HEK293 (cell line): ENCODE measurements around the gene SH3RF3.
A peak's percentile ranks its signal among the peaks of the same experiment; 100 is the strongest.

Experiments
- CTCF ChIA-PET: fragments of 350-600 bp; formaldehyde crosslinking; extraction: SDS; loops from one replicate; lab custom pipeline; 2021; ENCODE audit warnings: antibody characterized with exemption; lab: Yijun Ruan, JAX
- POLR2A ChIA-PET: fragments of 300-600 bp; formaldehyde crosslinking; extraction: SDS; loops from one replicate; lab custom pipeline; 2020; ENCODE audit warnings: antibody characterized with exemption, inconsistent platforms; lab: Yijun Ruan, JAX
- H3K27ac ChIP-seq: fragments of 200-500 bp; sonication (Bioruptor generic); 2 replicates; pipeline ENCODE4 v1.5.1; 2014; ENCODE audit warnings: low read depth, low read length, control low read depth, inconsistent platforms; ENCODE audit errors: extremely low read depth
- H3K36me3 ChIP-seq, 2 experiments: fragments of 200-500 bp in 1 of 2; sonication (Bioruptor generic) in 1 of 2; 1 replicate in 1 of 2; 2 replicates in 1 of 2; pipeline ENCODE4 v1.5.1; 2014 to 2017; ENCODE audit warnings: inconsistent platforms in 2 of 2, low read length in 2 of 2; ENCODE audit not compliant: control insufficient read depth in 2 of 2, insufficient read depth in 1 of 2
- H3K4me1 ChIP-seq: fragments of 200-500 bp; sonication (Bioruptor generic); 2 replicates; pipeline ENCODE4 v1.5.1; 2014; ENCODE audit warnings: mild to moderate bottlenecking, low read length, inconsistent platforms; ENCODE audit not compliant: control insufficient read depth, insufficient read depth
- H3K4me3 ChIP-seq: 2 replicates; pipeline ENCODE4 v1.5.1; 2011; ENCODE audit warnings: low read depth, mild to moderate bottlenecking, control low read depth, low read length, moderate library complexity
- H3K9me3 ChIP-seq: fragments of 200-500 bp; sonication (Bioruptor generic); 2 replicates; pipeline ENCODE4 v1.5.1; 2014; ENCODE audit warnings: low read depth, low read length, inconsistent platforms; ENCODE audit not compliant: control insufficient read depth, insufficient read depth
- GFI1B ChIP-seq: fragments of 450-650 bp; formaldehyde crosslinking; IDR thresholded peaks from 2 replicates; pipeline ENCODE4 v1.5.1; 2016; ENCODE audit warnings: missing biosample characterization, missing genetic modification characterization
- GLI4 ChIP-seq: fragments of 450-650 bp; formaldehyde crosslinking; IDR thresholded peaks from 2 replicates; pipeline ENCODE4 v1.5.1; 2016; ENCODE audit warnings: missing biosample characterization, missing genetic modification characterization
- GLIS1 ChIP-seq: fragments of 450-650 bp; formaldehyde crosslinking; IDR thresholded peaks from 2 replicates; pipeline ENCODE4 v1.5.1; 2016; ENCODE audit warnings: missing biosample characterization, missing genetic modification characterization
- OSR2 ChIP-seq: fragments of 450-650 bp; formaldehyde crosslinking; IDR thresholded peaks from 2 replicates; pipeline ENCODE4 v1.5.1; 2016; ENCODE audit warnings: missing biosample characterization, missing genetic modification characterization
- RBAK ChIP-seq: fragments of 450-650 bp; formaldehyde crosslinking; IDR thresholded peaks from 2 replicates; pipeline ENCODE4 v1.5.1; 2016; ENCODE audit warnings: missing biosample characterization, missing genetic modification characterization
- SP2 ChIP-seq: fragments of 450-650 bp; formaldehyde crosslinking; IDR thresholded peaks from 2 replicates; pipeline ENCODE4 v1.5.1; 2016; ENCODE audit warnings: missing biosample characterization, missing genetic modification characterization
- ZBTB1 ChIP-seq: fragments of 450-650 bp; formaldehyde crosslinking; IDR thresholded peaks from 2 replicates; pipeline ENCODE4 v1.5.1; 2016; ENCODE audit warnings: missing biosample characterization, missing genetic modification characterization
- ZBTB17 ChIP-seq: fragments of 450-650 bp; formaldehyde crosslinking; IDR thresholded peaks from 2 replicates; pipeline ENCODE4 v1.5.1; 2016; ENCODE audit warnings: missing biosample characterization, missing genetic modification characterization
- ZBTB26 ChIP-seq: fragments of 450-650 bp; formaldehyde crosslinking; optimal IDR thresholded peaks from 2 replicates; pipeline ENCODE3; 2016; ENCODE audit warnings: missing biosample characterization, mild to moderate bottlenecking, missing genetic modification characterization
- ZBTB44 ChIP-seq: fragments of 450-650 bp; IDR thresholded peaks from 2 replicates; pipeline ENCODE4 v1.5.1; 2018; ENCODE audit warnings: missing biosample characterization, mild to moderate bottlenecking, missing genetic modification characterization
- ZBTB8A ChIP-seq: fragments of 450-650 bp; formaldehyde crosslinking; IDR thresholded peaks from 2 replicates; pipeline ENCODE4 v1.5.1; 2016; ENCODE audit warnings: missing biosample characterization, missing genetic modification characterization
- ZNF155 ChIP-seq: fragments of 450-650 bp; formaldehyde crosslinking; IDR thresholded peaks from 2 replicates; pipeline ENCODE4 v1.5.1; 2016; ENCODE audit warnings: missing biosample characterization, missing genetic modification characterization
- ZNF2 ChIP-seq: fragments of 450-650 bp; formaldehyde crosslinking; IDR thresholded peaks from 2 replicates; pipeline ENCODE4 v1.5.1; 2016; ENCODE audit warnings: missing biosample characterization, missing genetic modification characterization
- ZNF354C ChIP-seq: fragments of 450-650 bp; formaldehyde crosslinking; IDR thresholded peaks from 2 replicates; pipeline ENCODE4 v1.5.1; 2016; ENCODE audit warnings: missing biosample characterization, missing genetic modification characterization, low read depth, borderline replicate concordance
- ZNF416 ChIP-seq: fragments of 450-650 bp; formaldehyde crosslinking; IDR thresholded peaks from 2 replicates; pipeline ENCODE4 v1.5.1; 2016; ENCODE audit warnings: missing biosample characterization, missing genetic modification characterization
- ZNF501 ChIP-seq: fragments of 450-650 bp; formaldehyde crosslinking; IDR thresholded peaks from 2 replicates; pipeline ENCODE4 v1.5.1; 2016; ENCODE audit warnings: missing biosample characterization, missing genetic modification characterization
- ZNF558 ChIP-seq: fragments of 450-650 bp; formaldehyde crosslinking; IDR thresholded peaks from 2 replicates; pipeline ENCODE4 v1.5.1; 2016; ENCODE audit warnings: missing biosample characterization, missing genetic modification characterization
- ZNF658 ChIP-seq: fragments of 450-650 bp; formaldehyde crosslinking; IDR thresholded peaks from 2 replicates; pipeline ENCODE4; 2016; ENCODE audit warnings: missing biosample characterization, missing genetic modification characterization
- ZNF777 ChIP-seq: fragments of 450-650 bp; formaldehyde crosslinking; IDR thresholded peaks from 2 replicates; pipeline ENCODE4 v1.5.1; 2017; ENCODE audit warnings: missing biosample characterization, missing genetic modification characterization, borderline replicate concordance
- ZSCAN4 ChIP-seq: fragments of 450-650 bp; formaldehyde crosslinking; IDR thresholded peaks from 2 replicates; pipeline ENCODE4 v1.5.1; 2017; ENCODE audit warnings: missing biosample characterization, missing genetic modification characterization
- ZXDB ChIP-seq: fragments of 450-650 bp; formaldehyde crosslinking; IDR thresholded peaks from 2 replicates; pipeline ENCODE4 v1.5.1; 2016; ENCODE audit warnings: missing biosample characterization, missing genetic modification characterization

SH3RF3 gene

GRCh38 chr2:109497911-109498870, 369.2 kb downstream of the SH3RF3 start:
- ChIA-PET CTCF (interaction anchor here (0.7 to 3.1 kb wide), 3 partner anchors 12 to 88 kb away, joined by 3 to 15 read pairs (median 3); no protein-coding TSS in a partner anchor), POLR2A (no interaction called here)
- Histone ChIP-seq H3K27ac (no peak overlapping the region), H3K4me1 (no peaks in the 10 kb centered on the region), H3K4me3 (no peak overlapping the region), H3K36me3 (peaks cover 5% of the 10 kb centered on the region in 2 experiments; a peak in 2 of 3 replicates), H3K9me3 (no peaks in the 10 kb centered on the region)
- TF ChIP-seq GLIS1 (tag by site-specific recombination) (0 out of 2 replicates have a peak, but pooled peaks have one; percentile 12), ZNF354C (no peak), ZNF658 (tag by site-specific recombination) (no peak)

- Histone ChIP-seq H3K9me3 (no peaks in the 10 kb centered on the region), H3K36me3 (no peaks in the 10 kb centered on the region; a peak in 1 of 3 replicates), H3K4me1 (no peaks in the 10 kb centered on the region), H3K27ac (no peak overlapping the region), H3K4me3 (no peak overlapping the region)
- TF ChIP-seq ZNF155 (no peak), ZNF501 (tag by site-specific recombination) (no peak), ZBTB1 (tag by site-specific recombination) (no peak), ZNF558 (no peak), ZNF416 (tag by site-specific recombination) (no peak), ZBTB26 (tag by site-specific recombination) (no peak), ZXDB (tag by site-specific recombination) (no peak), GFI1B (tag by site-specific recombination) (no peak), ZNF777 (tag by site-specific recombination) (no peak), ZNF2 (tag by site-specific recombination) (no peak), ZSCAN4 (tag by site-specific recombination) (no peak), SP2 (no peak), ZBTB8A (tag by site-specific recombination) (no peak), GLI4 (no peak), ZBTB44 (tag by site-specific recombination) (no peak), RBAK (tag by site-specific recombination) (no peak), OSR2 (tag by site-specific recombination) (no peak), ZBTB17 (tag by site-specific recombination) (no peak)
- CTCF ChIA-PET: no interaction called here
- POLR2A ChIA-PET: no interaction called here
Observed at GRCh38 chr2:109498906-109499305, 369.9 kb downstream of the SH3RF3 start.
